ENCODE measurements around the gene RRAS.

Gene RRAS

DNA sequence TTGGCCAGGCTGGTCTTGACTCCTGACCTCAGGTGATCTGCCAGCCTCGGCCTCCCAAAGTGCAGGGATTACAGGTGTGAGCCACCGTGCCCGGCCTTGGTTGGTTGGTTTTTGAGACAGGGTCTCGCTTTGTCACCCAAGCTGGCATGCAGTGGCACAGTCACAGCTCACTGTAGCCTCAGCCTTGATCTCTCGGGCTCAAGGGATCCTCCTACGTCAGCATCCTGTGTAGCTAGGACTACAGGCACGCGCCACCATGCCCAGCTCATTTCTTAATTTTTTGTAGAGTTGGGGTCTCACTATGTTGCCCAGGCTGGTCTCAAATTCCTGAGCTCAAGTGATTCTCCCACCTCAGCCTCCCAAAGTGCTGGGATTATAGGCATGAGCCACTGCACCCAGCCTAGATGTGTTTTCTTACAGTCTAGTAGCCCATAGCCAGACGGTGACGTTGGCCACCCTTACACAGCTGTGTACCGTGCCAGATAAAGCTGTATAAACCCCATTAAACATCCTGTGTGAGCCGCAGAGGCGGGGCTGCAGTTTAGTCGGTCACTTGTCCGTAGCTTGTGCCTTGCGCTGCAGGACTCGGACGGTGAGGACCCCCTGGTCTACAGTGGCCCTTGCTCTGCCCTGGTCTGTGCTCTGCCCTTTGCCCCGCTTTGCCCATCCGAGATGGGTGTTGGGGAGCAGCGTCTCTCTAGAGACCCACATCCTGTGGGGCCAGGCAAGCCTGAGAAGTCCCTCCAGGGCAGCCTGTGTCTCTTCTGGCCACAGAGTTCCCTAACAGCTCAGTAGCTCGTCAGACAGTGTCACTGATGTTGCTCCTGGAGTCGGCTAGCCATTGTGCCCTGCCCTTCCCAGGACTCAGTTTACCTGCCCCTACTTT lies 15.9 kb upstream of the RRAS start:
- Histone ChIP-seq H3K27me3 (no peaks in the 10 kb centered on the region), H3K4me1 (no peaks in the 10 kb centered on the region), H3K27ac (no peak overlapping the region), H3K4me3 (no peak overlapping the region), H3K9me3 (no peaks in the 10 kb centered on the region), H3K36me3 (peaks cover 74 to 100% (median 95%) of the 10 kb centered on the region in 3 donors)
- intact Hi-C loops (cut with DNase I; ENCODE audit: low total_unique reads): no loop called here
- DNase-seq: no peak
- TF ChIP-seq, protein P1, sequence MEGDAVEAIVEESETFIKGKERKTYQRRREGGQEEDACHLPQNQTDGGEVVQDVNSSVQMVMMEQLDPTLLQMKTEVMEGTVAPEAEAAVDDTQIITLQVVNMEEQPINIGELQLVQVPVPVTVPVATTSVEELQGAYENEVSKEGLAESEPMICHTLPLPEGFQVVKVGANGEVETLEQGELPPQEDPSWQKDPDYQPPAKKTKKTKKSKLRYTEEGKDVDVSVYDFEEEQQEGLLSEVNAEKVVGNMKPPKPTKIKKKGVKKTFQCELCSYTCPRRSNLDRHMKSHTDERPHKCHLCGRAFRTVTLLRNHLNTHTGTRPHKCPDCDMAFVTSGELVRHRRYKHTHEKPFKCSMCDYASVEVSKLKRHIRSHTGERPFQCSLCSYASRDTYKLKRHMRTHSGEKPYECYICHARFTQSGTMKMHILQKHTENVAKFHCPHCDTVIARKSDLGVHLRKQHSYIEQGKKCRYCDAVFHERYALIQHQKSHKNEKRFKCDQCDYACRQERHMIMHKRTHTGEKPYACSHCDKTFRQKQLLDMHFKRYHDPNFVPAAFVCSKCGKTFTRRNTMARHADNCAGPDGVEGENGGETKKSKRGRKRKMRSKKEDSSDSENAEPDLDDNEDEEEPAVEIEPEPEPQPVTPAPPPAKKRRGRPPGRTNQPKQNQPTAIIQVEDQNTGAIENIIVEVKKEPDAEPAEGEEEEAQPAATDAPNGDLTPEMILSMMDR (IDR thresholded peaks at IDR 0.05): no peak

GRCh38 chr19:49654581-49654980 lies 14.6 kb upstream of the RRAS start:
- no peak for DNase-seq

DNA sequence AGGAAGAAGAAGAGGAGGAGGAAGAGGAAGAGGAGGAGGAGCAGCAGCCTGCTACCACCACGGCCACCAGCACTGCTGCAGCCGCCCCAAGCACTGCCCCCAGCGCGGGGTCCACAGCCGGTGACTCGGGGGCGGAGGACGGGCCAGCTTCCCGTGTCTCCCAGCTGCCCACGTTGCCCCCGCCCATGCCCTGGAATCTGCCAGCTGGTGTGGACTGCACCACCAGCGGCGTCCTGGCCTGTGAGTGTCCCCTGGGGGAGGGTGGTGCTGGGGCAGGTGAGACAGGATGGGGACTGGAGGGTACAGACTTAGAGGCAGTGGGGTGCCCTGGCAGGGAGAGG lies 13.5 kb upstream of the RRAS start:
- H3K4me3 ChIP-seq: no peak overlapping the region
- DNase-seq: no peak
- TF ChIP-seq, protein P1 (IDR thresholded peaks at IDR 0.05): no peak
- H3K27me3 ChIP-seq: no peaks in the 10 kb centered on the region
- intact Hi-C loops (cut with DNase I; ENCODE audit: low total_unique reads): no loop called here
- H3K9me3 ChIP-seq: no peaks in the 10 kb centered on the region
- peaks cover 72 to 100% (median 89%) of the 10 kb centered on the region in 3 donors for H3K36me3 ChIP-seq
- no peak overlapping the region for H3K27ac ChIP-seq
- no peaks in the 10 kb centered on the region for H3K4me1 ChIP-seq

More at GRCh38 chr19:49654581-49654980, 14.6 kb upstream of the RRAS start:
- Histone ChIP-seq H3K4me3 (no peak overlapping the region), H3K9me3 (no peaks in the 10 kb centered on the region), H3K27me3 (no peaks in the 10 kb centered on the region), H3K27ac (no peak overlapping the region), H3K4me1 (no peaks in the 10 kb centered on the region), H3K36me3 (peaks cover 75 to 100% (median 95%) of the 10 kb centered on the region in 3 donors)
- TF ChIP-seq, protein P1 (IDR thresholded peaks at IDR 0.05): no peak
- intact Hi-C loops (cut with DNase I; ENCODE audit: low total_unique reads): no loop called here

- Histone ChIP-seq H3K9me3 (no peaks in the 10 kb centered on the region), H3K36me3 (peaks cover 67 to 100% (median 83%) of the 10 kb centered on the region in 3 donors), H3K4me3 (no peak overlapping the region), H3K27me3 (no peaks in the 10 kb centered on the region), H3K4me1 (no peaks in the 10 kb centered on the region), H3K27ac (no peak overlapping the region)
- intact Hi-C loops (cut with DNase I; ENCODE audit: low total_unique reads): no loop called here
- TF ChIP-seq, protein P1 (IDR thresholded peaks at IDR 0.05): no peak
- DNase-seq: no peak
Observed at GRCh38 chr19:49652551-49653465, 12.9 kb upstream of the RRAS start.

GRCh38 chr19:49651820-49652550 lies 12.0 kb upstream of the RRAS start:
- Histone ChIP-seq H3K27ac (no peak overlapping the region), H3K9me3 (no peaks in the 10 kb centered on the region), H3K4me1 (no peaks in the 10 kb centered on the region), H3K4me3 (no peak overlapping the region), H3K27me3 (no peaks in the 10 kb centered on the region), H3K36me3 (peaks cover 67 to 100% (median 80%) of the 10 kb centered on the region in 3 donors)
- no peak for DNase-seq
- TF ChIP-seq, protein P1 (IDR thresholded peaks at IDR 0.05): no peak
- intact Hi-C loops (cut with DNase I; ENCODE audit: low total_unique reads): no loop called here

All from tibial artery (tissue), 4 donors.